Measurements from ENCODE around the gene LRCOL1. TPM values are rescaled to one million over a fixed set of nuclear protein-coding genes. Genes with fewer than 3 reads are reported as not detected.

The LRCOL1 gene
- total and polyA plus RNA-seq, 2 experiments from 2014 or later = 1.7 TPM; not detected in 1

DNA sequence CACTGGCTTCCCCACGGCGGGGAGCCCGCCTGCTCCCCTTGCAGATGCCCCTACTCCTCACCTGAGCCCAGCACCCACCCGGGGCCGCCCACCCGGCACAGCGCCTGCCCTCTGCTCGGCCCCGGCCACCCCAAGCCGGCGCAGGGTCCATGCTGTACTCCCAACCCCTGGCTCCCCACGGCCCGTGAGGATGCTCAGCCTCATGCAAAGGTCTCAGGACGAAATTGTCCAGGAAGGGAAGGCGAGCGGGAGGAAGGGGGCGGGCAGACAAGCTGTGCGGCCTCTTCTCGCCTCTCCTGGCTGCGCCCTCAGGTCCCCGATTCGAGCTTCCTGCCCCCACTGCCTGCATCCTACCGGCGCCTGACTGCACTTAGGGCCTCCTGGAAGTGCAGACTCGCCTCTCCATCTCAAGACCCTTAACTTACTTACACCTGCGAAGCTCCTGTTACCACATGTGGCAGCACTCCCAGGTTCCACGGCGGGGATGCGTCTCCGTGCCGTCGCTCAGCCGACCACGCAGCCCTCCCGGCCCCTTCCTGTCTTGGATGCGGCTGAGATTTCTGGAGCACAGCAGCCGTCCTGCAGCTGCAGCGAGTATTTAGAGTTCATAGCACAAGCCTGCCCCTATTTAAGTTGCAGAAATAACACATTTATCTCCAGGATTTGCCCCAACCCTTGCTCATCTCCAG, 18.0 kb downstream of the LRCOL1 start (continued):
- TF ChIP-seq, protein P1, sequence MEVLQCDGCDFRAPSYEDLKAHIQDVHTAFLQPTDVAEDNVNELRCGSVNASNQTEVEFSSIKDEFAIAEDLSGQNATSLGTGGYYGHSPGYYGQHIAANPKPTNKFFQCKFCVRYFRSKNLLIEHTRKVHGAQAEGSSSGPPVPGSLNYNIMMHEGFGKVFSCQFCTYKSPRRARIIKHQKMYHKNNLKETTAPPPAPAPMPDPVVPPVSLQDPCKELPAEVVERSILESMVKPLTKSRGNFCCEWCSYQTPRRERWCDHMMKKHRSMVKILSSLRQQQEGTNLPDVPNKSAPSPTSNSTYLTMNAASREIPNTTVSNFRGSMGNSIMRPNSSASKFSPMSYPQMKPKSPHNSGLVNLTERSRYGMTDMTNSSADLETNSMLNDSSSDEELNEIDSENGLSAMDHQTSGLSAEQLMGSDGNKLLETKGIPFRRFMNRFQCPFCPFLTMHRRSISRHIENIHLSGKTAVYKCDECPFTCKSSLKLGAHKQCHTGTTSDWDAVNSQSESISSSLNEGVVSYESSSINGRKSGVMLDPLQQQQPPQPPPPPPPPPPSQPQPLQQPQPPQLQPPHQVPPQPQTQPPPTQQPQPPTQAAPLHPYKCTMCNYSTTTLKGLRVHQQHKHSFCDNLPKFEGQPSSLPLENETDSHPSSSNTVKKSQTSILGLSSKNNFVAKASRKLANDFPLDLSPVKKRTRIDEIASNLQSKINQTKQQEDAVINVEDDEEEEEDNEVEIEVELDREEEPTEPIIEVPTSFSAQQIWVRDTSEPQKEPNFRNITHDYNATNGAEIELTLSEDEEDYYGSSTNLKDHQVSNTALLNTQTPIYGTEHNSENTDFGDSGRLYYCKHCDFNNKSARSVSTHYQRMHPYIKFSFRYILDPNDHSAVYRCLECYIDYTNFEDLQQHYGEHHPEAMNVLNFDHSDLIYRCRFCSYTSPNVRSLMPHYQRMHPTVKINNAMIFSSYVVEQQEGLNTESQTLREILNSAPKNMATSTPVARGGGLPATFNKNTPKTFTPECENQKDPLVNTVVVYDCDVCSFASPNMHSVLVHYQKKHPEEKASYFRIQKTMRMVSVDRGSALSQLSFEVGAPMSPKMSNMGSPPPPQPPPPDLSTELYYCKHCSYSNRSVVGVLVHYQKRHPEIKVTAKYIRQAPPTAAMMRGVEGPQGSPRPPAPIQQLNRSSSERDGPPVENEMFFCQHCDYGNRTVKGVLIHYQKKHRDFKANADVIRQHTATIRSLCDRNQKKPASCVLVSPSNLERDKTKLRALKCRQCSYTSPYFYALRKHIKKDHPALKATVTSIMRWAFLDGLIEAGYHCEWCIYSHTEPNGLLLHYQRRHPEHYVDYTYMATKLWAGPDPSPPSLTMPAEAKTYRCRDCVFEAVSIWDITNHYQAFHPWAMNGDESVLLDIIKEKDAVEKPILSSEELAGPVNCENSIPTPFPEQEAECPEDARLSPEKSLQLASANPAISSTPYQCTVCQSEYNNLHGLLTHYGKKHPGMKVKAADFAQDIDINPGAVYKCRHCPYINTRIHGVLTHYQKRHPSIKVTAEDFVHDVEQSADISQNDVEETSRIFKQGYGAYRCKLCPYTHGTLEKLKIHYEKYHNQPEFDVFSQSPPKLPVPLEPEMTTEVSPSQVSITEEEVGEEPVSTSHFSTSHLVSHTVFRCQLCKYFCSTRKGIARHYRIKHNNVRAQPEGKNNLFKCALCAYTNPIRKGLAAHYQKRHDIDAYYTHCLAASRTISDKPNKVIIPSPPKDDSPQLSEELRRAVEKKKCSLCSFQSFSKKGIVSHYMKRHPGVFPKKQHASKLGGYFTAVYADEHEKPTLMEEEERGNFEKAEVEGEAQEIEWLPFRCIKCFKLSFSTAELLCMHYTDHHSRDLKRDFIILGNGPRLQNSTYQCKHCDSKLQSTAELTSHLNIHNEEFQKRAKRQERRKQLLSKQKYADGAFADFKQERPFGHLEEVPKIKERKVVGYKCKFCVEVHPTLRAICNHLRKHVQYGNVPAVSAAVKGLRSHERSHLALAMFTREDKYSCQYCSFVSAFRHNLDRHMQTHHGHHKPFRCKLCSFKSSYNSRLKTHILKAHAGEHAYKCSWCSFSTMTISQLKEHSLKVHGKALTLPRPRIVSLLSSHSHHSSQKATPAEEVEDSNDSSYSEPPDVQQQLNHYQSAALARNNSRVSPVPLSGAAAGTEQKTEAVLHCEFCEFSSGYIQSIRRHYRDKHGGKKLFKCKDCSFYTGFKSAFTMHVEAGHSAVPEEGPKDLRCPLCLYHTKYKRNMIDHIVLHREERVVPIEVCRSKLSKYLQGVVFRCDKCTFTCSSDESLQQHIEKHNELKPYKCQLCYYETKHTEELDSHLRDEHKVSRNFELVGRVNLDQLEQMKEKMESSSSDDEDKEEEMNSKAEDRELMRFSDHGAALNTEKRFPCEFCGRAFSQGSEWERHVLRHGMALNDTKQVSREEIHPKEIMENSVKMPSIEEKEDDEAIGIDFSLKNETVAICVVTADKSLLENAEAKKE (CRISPR knock-in tag; IDR thresholded peaks at IDR 0.05) = no peak
- TF ChIP-seq ZNF114 (CRISPR knock-in tag; IDR thresholded peaks at IDR 0.05) (no peak), EZH2 (IDR thresholded peaks at IDR 0.05; ENCODE audit: low read depth, unreplicated experiment) (no peak), CTCF (conservative IDR thresholded peaks at IDR 0.05; ENCODE audit: low read depth in 2 of 2) (no peak), JUNB (IDR thresholded peaks at IDR 0.05; ENCODE audit: unreplicated experiment) (no peak)
